Measurements from ENCODE around the gene RIOK2. TPM values are rescaled to one million over a fixed set of nuclear protein-coding genes. Genes with fewer than 3 reads are reported as not detected.

The RIOK2 gene
- polyA plus RNA-seq, 1 of the 3 experiments (the other 2 are of a cell fraction): 5.9 TPM

DNA sequence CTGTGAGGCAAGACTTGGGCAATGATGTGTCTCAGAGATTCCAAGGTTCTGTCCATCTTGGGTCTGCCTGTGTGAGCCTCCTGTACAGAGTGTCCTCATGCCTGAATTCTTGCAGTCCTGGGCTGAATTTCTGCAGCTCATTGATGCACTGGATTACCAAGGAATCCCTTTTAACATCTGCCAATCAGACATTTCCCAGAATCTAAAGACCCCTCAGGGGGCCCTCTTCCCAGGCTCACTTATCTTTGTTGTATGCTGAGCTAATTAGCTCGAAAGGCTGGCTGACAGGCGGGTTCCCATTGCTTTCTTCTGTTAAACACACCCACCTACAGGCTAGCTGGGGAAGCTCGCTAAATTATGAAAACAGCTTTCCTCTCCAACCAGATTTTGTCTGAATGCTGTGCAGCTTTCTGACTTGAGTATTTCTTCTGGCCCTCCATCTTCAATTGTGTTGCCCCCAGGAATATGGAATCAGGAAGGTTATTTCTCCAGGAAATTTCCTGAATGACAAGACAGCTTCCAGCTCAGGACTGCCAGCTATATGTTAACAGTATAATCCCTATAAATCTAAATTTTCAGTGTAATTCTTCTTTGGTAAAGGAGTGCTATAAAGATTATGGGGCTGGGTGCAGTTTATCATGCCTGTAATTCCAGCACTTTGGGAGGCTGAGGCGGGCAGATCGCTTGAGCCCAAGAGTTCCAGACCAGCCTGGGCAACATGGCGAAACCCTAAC lies 40.4 kb downstream of the RIOK2 start, which contains the start of gene LIX1 (continued):
- TF ChIP-seq, protein P1, sequence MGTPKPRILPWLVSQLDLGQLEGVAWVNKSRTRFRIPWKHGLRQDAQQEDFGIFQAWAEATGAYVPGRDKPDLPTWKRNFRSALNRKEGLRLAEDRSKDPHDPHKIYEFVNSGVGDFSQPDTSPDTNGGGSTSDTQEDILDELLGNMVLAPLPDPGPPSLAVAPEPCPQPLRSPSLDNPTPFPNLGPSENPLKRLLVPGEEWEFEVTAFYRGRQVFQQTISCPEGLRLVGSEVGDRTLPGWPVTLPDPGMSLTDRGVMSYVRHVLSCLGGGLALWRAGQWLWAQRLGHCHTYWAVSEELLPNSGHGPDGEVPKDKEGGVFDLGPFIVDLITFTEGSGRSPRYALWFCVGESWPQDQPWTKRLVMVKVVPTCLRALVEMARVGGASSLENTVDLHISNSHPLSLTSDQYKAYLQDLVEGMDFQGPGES (IDR thresholded peaks at IDR 0.05; ENCODE audit: low read depth, low read length): no peak
- TF ChIP-seq, protein P2, sequence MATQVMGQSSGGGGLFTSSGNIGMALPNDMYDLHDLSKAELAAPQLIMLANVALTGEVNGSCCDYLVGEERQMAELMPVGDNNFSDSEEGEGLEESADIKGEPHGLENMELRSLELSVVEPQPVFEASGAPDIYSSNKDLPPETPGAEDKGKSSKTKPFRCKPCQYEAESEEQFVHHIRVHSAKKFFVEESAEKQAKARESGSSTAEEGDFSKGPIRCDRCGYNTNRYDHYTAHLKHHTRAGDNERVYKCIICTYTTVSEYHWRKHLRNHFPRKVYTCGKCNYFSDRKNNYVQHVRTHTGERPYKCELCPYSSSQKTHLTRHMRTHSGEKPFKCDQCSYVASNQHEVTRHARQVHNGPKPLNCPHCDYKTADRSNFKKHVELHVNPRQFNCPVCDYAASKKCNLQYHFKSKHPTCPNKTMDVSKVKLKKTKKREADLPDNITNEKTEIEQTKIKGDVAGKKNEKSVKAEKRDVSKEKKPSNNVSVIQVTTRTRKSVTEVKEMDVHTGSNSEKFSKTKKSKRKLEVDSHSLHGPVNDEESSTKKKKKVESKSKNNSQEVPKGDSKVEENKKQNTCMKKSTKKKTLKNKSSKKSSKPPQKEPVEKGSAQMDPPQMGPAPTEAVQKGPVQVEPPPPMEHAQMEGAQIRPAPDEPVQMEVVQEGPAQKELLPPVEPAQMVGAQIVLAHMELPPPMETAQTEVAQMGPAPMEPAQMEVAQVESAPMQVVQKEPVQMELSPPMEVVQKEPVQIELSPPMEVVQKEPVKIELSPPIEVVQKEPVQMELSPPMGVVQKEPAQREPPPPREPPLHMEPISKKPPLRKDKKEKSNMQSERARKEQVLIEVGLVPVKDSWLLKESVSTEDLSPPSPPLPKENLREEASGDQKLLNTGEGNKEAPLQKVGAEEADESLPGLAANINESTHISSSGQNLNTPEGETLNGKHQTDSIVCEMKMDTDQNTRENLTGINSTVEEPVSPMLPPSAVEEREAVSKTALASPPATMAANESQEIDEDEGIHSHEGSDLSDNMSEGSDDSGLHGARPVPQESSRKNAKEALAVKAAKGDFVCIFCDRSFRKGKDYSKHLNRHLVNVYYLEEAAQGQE (IDR thresholded peaks at IDR 0.05; ENCODE audit: low read depth, low read length): no peak
- no peak for TF ChIP-seq MXI1 (IDR thresholded peaks at IDR 0.05; ENCODE audit: low read depth, low read length)
- no peak for TF ChIP-seq NRF1 (IDR thresholded peaks at IDR 0.05; ENCODE audit: low read depth, low read length)
- TF ChIP-seq, protein P3, sequence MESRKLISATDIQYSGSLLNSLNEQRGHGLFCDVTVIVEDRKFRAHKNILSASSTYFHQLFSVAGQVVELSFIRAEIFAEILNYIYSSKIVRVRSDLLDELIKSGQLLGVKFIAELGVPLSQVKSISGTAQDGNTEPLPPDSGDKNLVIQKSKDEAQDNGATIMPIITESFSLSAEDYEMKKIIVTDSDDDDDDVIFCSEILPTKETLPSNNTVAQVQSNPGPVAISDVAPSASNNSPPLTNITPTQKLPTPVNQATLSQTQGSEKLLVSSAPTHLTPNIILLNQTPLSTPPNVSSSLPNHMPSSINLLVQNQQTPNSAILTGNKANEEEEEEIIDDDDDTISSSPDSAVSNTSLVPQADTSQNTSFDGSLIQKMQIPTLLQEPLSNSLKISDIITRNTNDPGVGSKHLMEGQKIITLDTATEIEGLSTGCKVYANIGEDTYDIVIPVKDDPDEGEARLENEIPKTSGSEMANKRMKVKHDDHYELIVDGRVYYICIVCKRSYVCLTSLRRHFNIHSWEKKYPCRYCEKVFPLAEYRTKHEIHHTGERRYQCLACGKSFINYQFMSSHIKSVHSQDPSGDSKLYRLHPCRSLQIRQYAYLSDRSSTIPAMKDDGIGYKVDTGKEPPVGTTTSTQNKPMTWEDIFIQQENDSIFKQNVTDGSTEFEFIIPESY (IDR thresholded peaks at IDR 0.05; ENCODE audit: borderline replicate concordance, low read depth): no peak
- TF ChIP-seq GATA2 (CRISPR knock-in tag; IDR thresholded peaks at IDR 0.05): peak; percentile 70
- TF ChIP-seq, protein P4, sequence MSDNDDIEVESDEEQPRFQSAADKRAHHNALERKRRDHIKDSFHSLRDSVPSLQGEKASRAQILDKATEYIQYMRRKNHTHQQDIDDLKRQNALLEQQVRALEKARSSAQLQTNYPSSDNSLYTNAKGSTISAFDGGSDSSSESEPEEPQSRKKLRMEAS (IDR thresholded peaks at IDR 0.05; ENCODE audit: low read depth): no peak
- peak; percentile 69 for TF ChIP-seq SMC3 (IDR thresholded peaks at IDR 0.05; ENCODE audit: low read depth, low read length)
- TF ChIP-seq RAD21 (IDR thresholded peaks at IDR 0.05; ENCODE audit: low read length): peak; percentile 88
- no peak for TF ChIP-seq RXRA (IDR thresholded peaks at IDR 0.05; ENCODE audit: borderline replicate concordance, low read depth)
- TF ChIP-seq, protein P5, sequence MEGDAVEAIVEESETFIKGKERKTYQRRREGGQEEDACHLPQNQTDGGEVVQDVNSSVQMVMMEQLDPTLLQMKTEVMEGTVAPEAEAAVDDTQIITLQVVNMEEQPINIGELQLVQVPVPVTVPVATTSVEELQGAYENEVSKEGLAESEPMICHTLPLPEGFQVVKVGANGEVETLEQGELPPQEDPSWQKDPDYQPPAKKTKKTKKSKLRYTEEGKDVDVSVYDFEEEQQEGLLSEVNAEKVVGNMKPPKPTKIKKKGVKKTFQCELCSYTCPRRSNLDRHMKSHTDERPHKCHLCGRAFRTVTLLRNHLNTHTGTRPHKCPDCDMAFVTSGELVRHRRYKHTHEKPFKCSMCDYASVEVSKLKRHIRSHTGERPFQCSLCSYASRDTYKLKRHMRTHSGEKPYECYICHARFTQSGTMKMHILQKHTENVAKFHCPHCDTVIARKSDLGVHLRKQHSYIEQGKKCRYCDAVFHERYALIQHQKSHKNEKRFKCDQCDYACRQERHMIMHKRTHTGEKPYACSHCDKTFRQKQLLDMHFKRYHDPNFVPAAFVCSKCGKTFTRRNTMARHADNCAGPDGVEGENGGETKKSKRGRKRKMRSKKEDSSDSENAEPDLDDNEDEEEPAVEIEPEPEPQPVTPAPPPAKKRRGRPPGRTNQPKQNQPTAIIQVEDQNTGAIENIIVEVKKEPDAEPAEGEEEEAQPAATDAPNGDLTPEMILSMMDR (IDR thresholded peaks at IDR 0.05): peak; percentile 67
- no peak for TF ChIP-seq RFX5 (IDR thresholded peaks at IDR 0.05; ENCODE audit: low read length)
- TF ChIP-seq ELF1 (IDR thresholded peaks at IDR 0.05): no peak
- TF ChIP-seq CHD2 (IDR thresholded peaks at IDR 0.05; ENCODE audit: low read length, partially characterized antibody): peak; percentile 58
- TF ChIP-seq EP300 (IDR thresholded peaks at IDR 0.05; ENCODE audit: borderline replicate concordance in 1 of 2, low read depth in 1 of 2, low read length in 1 of 2): peak in 1 of 2 experiments; percentile 56; a peak in 1 of 4 replicates
- TF ChIP-seq NFIC (IDR thresholded peaks at IDR 0.05; ENCODE audit: borderline replicate concordance): no peak
- no peak for TF ChIP-seq MEF2A (IDR thresholded peaks at IDR 0.05; ENCODE audit: borderline replicate concordance, low read depth)
- no peak for TF ChIP-seq JUND (IDR thresholded peaks at IDR 0.05)
